ENCODE measurements around the gene RAB18. TPM values are rescaled to one million over a fixed set of nuclear protein-coding genes. Genes with fewer than 3 reads are reported as not detected.

RAB18 gene
- total RNA-seq, 1 experiment from 2014 or later: 89.4 TPM

- Histone ChIP-seq H3K27me3 (ENCODE audit: insufficient read depth, low read length) (no peaks in the 10 kb centered on the region), H3K9ac (ENCODE audit: extremely low read depth, insufficient read length, low read length) (no peak overlapping the region), H3K9me3 (ENCODE audit: control insufficient read depth, low read depth, low read length) (no peaks in the 10 kb centered on the region), H3K23ac (ENCODE audit: insufficient read length, low read depth, low read length) (no peak overlapping the region), H3K27ac (ENCODE audit: insufficient read length, low read depth, low read length) (no peak overlapping the region), H3K4me1 (ENCODE audit: insufficient read depth, low read length) (peaks cover 2% of the 10 kb centered on the region; the same call in 1 of the 2 replicates), H2AFZ (ENCODE audit: low read length) (no peak overlapping the region), H3T11ph (ENCODE audit: low read length) (no peak overlapping the region), H2AK5ac (ENCODE audit: insufficient read length, low read length) (no peak overlapping the region), H2BK12ac (ENCODE audit: insufficient read length, low read depth, low read length) (no peak overlapping the region), H3K18ac (ENCODE audit: insufficient read length, low read depth, low read length) (no peak overlapping the region), H4K5ac (ENCODE audit: insufficient read length, low read depth, low read length) (no peak overlapping the region), H3K14ac (ENCODE audit: insufficient read depth, low read length) (no peak overlapping the region), H3K23me2 (ENCODE audit: insufficient read length, low read depth, low read length, poor library complexity, severe bottlenecking) (no peaks in the 10 kb centered on the region), H3K4ac (ENCODE audit: low read depth, low read length) (no peak overlapping the region), H3K4me2 (ENCODE audit: insufficient read depth, insufficient read length, low read length) (no peak overlapping the region), H2BK120ac (ENCODE audit: low read depth, low read length, poor library complexity, severe bottlenecking) (no peak overlapping the region), H4K20me1 (ENCODE audit: control insufficient read depth, insufficient read depth, insufficient read length) (no peaks in the 10 kb centered on the region), H2BK5ac (ENCODE audit: insufficient read length, low read length) (no peak overlapping the region), H2BK15ac (ENCODE audit: low read depth, low read length) (no peak overlapping the region), H4K8ac (replicated peaks; ENCODE audit: insufficient read length, low read depth, low read length) (no peak overlapping the region), H3K79me2 (ENCODE audit: insufficient read depth, low read length) (no peaks in the 10 kb centered on the region), H3K79me1 (ENCODE audit: insufficient read depth, low read depth, low read length, poor library complexity, severe bottlenecking) (no peaks in the 10 kb centered on the region), H3K56ac (ENCODE audit: insufficient read length, low read depth, low read length) (no peak overlapping the region), H4K91ac (ENCODE audit: insufficient read length, low read depth, low read length) (no peak overlapping the region), H2BK20ac (ENCODE audit: low read depth, low read length, poor library complexity, severe bottlenecking) (no peak overlapping the region)
- H3K4me3 Mint-ChIP-seq: no peak overlapping the region
- H3K27me3 Mint-ChIP-seq (ENCODE audit: low read depth): no peaks in the 10 kb centered on the region
- TF ChIP-seq CTCF (conservative IDR thresholded peaks at IDR 0.05): no peak
- no CpG with 5 or more reads among the region's 3 CpGs for WGBS (ENCODE audit: extremely low coverage, insufficient read length, low lambda C conversion rate)
- no peak for DNase-seq
- peaks cover 0 to 2% of the 10 kb centered on the region in 2 experiments; a peak in 2 of 4 replicates for H3K4me1 Mint-ChIP-seq
- H3K27ac Mint-ChIP-seq: no peak overlapping the region
- H3K9me3 Mint-ChIP-seq: no peaks in the 10 kb centered on the region; a peak in 1 of 5 replicates
- peaks cover 0 to 15% (median 14%) of the 10 kb centered on the region in 3 experiments; a peak in 5 of 7 replicates for H3K36me3 Mint-ChIP-seq (ENCODE audit: insufficient read depth in 1 of 3, low read depth in 3 of 3)
These were observed 33.1 kb downstream of the RAB18 start for GRCh38 chr10:27537166-27537565.
